Ovary (tissue), 10 donors: ENCODE data around the gene MAPK8IP2. TPM values are rescaled to one million over a fixed set of nuclear protein-coding genes. Genes with fewer than 3 reads are reported as not detected.
A peak's percentile ranks its signal among the peaks of the same experiment; 100 is the strongest.

Experiments
- DNase-seq, 5 donors: peaks; one replicate each; pipeline ENCODE4 v3.0.0-alpha.2; 2019 to 2020
- H3K27ac ChIP-seq, 2 donors: fragments of 200-600 bp; one replicate each; pipeline versions ENCODE4 v1.5.1 to v1.8.0; 2019 to 2022
- H3K27me3 ChIP-seq: fragments of 200-600 bp; one replicate; pipeline ENCODE4 v1.8.0; 2022
- H3K36me3 ChIP-seq: fragments of 200-600 bp; sonication (generic); one replicate; pipeline ENCODE4 v1.5.1; 2019
- H3K4me1 ChIP-seq: one replicate; pipeline ENCODE4 v1.8.1; 2013; ENCODE audit warnings: mild to moderate bottlenecking, moderate library complexity; ENCODE audit not compliant: insufficient read depth
- H3K4me3 ChIP-seq: fragments of 200-600 bp; sonication (generic); one replicate; pipeline ENCODE4 v1.5.1; 2017
- H3K9me3 ChIP-seq, 2 donors: fragments of 200-600 bp in 1 of 2; sonication (generic) in 1 of 2; one replicate each; pipeline versions ENCODE4 v1.5.1 to v1.8.1; 2013 to 2019; ENCODE audit warnings: mild to moderate bottlenecking in 1 of 2, moderate library complexity in 1 of 2
- EP300 ChIP-seq: sonication (generic); formaldehyde crosslinking; IDR thresholded peaks from one replicate; pipeline ENCODE4 v1.6.1; 2017; ENCODE audit warnings: antibody characterized with exemption
- POLR2A ChIP-seq: fragments of 450-650 bp; IDR thresholded peaks from one replicate; pipeline ENCODE4 v1.6.1; 2017; ENCODE audit warnings: antibody characterized with exemption, mild to moderate bottlenecking, moderate library complexity
- WGBS, 3 donors: extraction: QIAGEN DNeasy Blood & Tissue Kit in 1 of 3; methylation state at CpG; one replicate each; pipeline versions ENCODE4 v1.1.5 to v1.1.7; 2013 to 2017; 5-methylcytosine and 5-hydroxymethylcytosine counted together
- intact Hi-C, 4 donors: fragments of 100-400 bp; cut with DNase I; formaldehyde crosslinking; loops; one replicate each; pipeline versions ENCODE4 v1.11.0 to v1.15.1; 2022 to 2023
- long read RNA-seq, 3 donors: library from polyadenylated mRNA in 2 of 3; unstranded in 2 of 3; transcript quantifications; one replicate each; pipeline ENCODE4 v2.0.0 and lab custom pipeline, GENCODE V29; 2021 to 2026
- polyA plus RNA-seq, 2 donors: library from polyadenylated mRNA; stranded (reverse); fragments of 200-250 nt in 1 of 2; fragments of 350-450 nt in 1 of 2; fragmentation: Illumina TruSeq in 1 of 2; extraction: RNeasy Lipid Tissue Mini Kit (QIAGEN cat#74804) in 1 of 2; gene quantifications; one replicate each; pipeline ENCODE4 v1.2.3, GENCODE V29; 2013 to 2014
- total RNA-seq, 7 donors: library from RNA; depleted of rRNA in 2 of 7; stranded (reverse); fragments of >200 nt in 2 of 7; fragmentation: NEBNext Ultra II Directional in 3 of 7; extraction: Animal tissue kit (Norgen Biotek cat#: 25700) in 3 of 7; gene quantifications; one replicate each; pipeline versions ENCODE4 v1.1.0 to v1.2.4, GENCODE V29; 2016 to 2023
- TF ChIP-seq, protein P1 (sequence below), 3 donors: fragments of 450-650 bp in 2 of 3; fragments of 200-600 bp in 1 of 3; IDR thresholded peaks; one replicate each; pipeline versions ENCODE4 v1.5.1 to v1.8.0; 2016 to 2022; ENCODE audit warnings: antibody characterized with exemption in 3 of 3, mild to moderate bottlenecking in 1 of 3
- donor health status: DM: no; HTN: no; CAD: no; lungs with moderate emphysema.
- donor health status: DM: no; HTN: no; CAD: no.
- donor health status: Bipolar disorder and iron deficiency.
- donor health status: DM: yes; HTN: yes; CAD: no.
- donor health status: DM: no; HTN: no; CAD: no.
- donor health status: DM: yes; HTN: yes; CAD: no.

The MAPK8IP2 gene
- total RNA-seq: 10 to 100 TPM in 4 of 7 donors, 1 to 10 TPM in 3; 5.0 to 28.4 (median 13.2) TPM
- 1 to 10 TPM; 1.1 to 6.0 TPM for polyA plus RNA-seq
- long read RNA-seq, donor 1, partial matches to known transcripts: 3 of 4 reads
- long read RNA-seq, donor 1, other reads (novel, unspliced or antisense): 1 of 4 reads
- long read RNA-seq, donor 2: 0 reads
- long read RNA-seq, donor 3, full-length matches to known transcripts: 36 of 123 reads
- long read RNA-seq, donor 3, partial matches to known transcripts: 76 of 123 reads
- long read RNA-seq, donor 3, other reads (novel, unspliced or antisense): 11 of 123 reads

DNA sequence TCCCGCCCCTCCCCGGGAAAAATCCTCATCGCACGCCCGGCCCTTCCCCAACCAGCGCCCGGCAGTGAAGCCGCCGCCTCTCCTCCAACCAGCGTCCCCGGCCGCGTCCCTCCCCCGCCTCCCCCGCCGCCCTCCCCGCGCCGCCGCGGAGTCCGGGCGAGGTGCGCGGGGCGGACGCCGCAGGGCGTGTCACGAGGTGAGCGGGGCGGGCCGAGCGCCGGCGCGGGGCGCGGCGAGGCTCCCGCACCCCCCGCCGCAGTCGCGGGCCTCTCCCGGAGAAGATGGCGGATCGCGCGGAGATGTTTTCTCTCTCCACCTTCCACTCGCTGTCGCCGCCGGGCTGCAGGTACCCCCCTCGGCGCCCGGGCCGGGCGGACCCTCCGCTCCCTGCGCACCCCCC, at the start of gene MAPK8IP2:
TSS of gene MAPK8IP2 (plus strand) at position 256 of the 400 bp plus-strand sequence. CDS start at position 282, 26 bp downstream.
- TF ChIP-seq POLR2A: no peak
- TF ChIP-seq, protein P1, sequence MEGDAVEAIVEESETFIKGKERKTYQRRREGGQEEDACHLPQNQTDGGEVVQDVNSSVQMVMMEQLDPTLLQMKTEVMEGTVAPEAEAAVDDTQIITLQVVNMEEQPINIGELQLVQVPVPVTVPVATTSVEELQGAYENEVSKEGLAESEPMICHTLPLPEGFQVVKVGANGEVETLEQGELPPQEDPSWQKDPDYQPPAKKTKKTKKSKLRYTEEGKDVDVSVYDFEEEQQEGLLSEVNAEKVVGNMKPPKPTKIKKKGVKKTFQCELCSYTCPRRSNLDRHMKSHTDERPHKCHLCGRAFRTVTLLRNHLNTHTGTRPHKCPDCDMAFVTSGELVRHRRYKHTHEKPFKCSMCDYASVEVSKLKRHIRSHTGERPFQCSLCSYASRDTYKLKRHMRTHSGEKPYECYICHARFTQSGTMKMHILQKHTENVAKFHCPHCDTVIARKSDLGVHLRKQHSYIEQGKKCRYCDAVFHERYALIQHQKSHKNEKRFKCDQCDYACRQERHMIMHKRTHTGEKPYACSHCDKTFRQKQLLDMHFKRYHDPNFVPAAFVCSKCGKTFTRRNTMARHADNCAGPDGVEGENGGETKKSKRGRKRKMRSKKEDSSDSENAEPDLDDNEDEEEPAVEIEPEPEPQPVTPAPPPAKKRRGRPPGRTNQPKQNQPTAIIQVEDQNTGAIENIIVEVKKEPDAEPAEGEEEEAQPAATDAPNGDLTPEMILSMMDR (IDR thresholded peaks at IDR 0.05): no peak
- no peak for TF ChIP-seq EP300
- whole genome bisulfite sequencing, 3 donors: 0 to 1% (median 0%) methylated on average over 4 to 59 of the region's 61 CpGs
- H3K9me3 ChIP-seq: no peaks in the 10 kb centered on the region
- peak in 3 of 5 donors; percentile 36 to 70 (median 47) for DNase-seq
- peak within 1 kb of the TSS; percentile 39 for H3K4me3 ChIP-seq
- H3K4me1 ChIP-seq: peaks cover 2% of the 10 kb centered on the region
- no peaks in the 10 kb centered on the region for H3K27me3 ChIP-seq
- no peak within 1 kb of the TSS for H3K27ac ChIP-seq
- H3K36me3 ChIP-seq: no peaks in the 10 kb centered on the region
- intact Hi-C loops: no loop called here

DNA sequence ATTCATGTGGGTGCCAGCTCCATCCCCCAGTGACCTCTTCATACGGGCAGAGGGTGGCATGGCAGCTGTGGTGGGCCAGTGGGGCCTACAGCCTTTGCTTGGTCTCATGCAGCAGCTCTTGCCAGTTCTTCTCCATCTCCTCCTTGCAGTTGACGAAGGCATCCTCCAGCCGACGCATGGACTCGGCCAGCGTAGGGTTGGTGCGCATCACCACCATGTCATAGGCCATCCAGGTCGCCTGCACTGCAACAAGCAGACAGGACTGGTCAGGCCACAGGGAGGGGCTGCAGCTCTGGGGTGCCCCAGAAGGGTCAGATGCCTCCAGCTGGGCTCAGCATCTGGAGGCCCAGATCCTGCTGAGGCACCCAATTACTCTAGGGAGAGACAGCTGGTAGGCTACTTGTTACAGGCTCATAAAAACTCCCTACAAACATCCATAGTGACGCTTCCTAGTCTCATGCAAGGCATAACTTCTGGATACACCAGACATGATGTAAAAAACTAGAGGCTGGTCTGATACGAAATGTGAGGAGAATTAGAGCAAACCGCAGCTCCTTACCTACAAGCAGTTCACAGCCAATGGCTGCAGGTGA, 49.3 kb upstream of the MAPK8IP2 start:
- intact Hi-C loops: no loop called here
- TF ChIP-seq POLR2A (no peak), EP300 (no peak)
- TF ChIP-seq, protein P1 (IDR thresholded peaks at IDR 0.05): no peak
- WGBS, 3 donors: 88 to 92% (median 91%) methylated on average over 11 of the region's 11 CpGs

DNA sequence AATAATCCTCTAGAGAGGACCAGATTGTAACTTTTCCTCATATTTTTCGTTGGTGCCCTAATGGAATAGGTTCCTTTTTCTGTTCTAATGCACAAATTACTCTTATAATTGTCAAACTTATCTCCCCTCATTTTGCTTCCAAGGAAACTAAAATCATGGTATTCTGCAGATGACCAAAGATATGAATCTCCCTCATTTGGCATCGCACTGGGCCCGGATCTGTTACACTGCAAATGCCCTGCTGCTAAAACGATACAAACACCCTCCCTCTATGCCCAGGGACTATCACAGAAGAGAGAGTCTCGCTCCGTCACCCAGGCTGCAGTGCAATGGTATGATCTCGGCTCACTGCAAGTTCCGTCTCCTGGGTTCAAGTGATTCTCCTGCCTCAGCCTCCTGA, 47.3 kb upstream of the MAPK8IP2 start:
- Histone ChIP-seq H3K27ac (no peak overlapping the region), H3K4me1 (no peaks in the 10 kb centered on the region), H3K27me3 (no peaks in the 10 kb centered on the region), H3K4me3 (no peak overlapping the region), H3K9me3 (no peaks in the 10 kb centered on the region), H3K36me3 (no peaks in the 10 kb centered on the region)
- WGBS, 3 donors: 72 to 80% (median 78%) methylated on average over 8 of the region's 8 CpGs
- TF ChIP-seq POLR2A (no peak), EP300 (no peak)
- TF ChIP-seq, protein P1 (IDR thresholded peaks at IDR 0.05): no peak
- DNase-seq: no peak
- intact Hi-C loops: no loop called here

More for the DNA sequence above, 49.3 kb upstream of the MAPK8IP2 start:
- Histone ChIP-seq H3K27me3 (no peaks in the 10 kb centered on the region), H3K4me1 (no peaks in the 10 kb centered on the region), H3K27ac (no peak overlapping the region), H3K36me3 (no peaks in the 10 kb centered on the region), H3K9me3 (no peaks in the 10 kb centered on the region), H3K4me3 (no peak overlapping the region)
- no peak for DNase-seq

DNA sequence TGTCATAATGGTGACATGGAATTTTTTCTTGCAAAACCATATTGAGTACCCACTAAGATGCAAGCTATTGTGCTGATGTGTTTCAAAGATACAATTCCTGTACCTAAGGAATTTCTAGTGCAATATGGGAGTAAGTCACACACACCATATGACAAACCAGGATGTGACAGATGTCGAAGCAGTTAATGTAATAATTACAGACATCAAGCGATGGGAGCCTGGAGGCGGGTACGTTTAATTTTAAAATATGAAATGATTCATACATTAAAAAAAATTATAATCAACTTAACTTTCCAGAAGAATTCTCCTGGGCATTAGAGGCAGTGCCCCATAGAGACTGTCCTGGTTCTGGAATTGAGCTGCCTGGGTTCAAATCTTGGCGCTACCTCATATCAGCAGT, 43.9 kb upstream of the MAPK8IP2 start:
- Histone ChIP-seq H3K4me1 (no peaks in the 10 kb centered on the region), H3K9me3 (no peaks in the 10 kb centered on the region), H3K4me3 (no peak overlapping the region), H3K27ac (no peak overlapping the region), H3K27me3 (no peaks in the 10 kb centered on the region), H3K36me3 (no peaks in the 10 kb centered on the region)
- WGBS, 3 donors: 80 to 85% (median 83%) methylated on average over 5 of the region's 5 CpGs
- no peak for DNase-seq
- intact Hi-C loops: no loop called here
- TF ChIP-seq POLR2A (no peak), EP300 (no peak)
- TF ChIP-seq, protein P1 (IDR thresholded peaks at IDR 0.05): no peak
